Thyroid gland (tissue), 4 donors: Measurements from ENCODE around the gene KCNH1. TPM values are rescaled to one million over a fixed set of nuclear protein-coding genes. Genes with fewer than 3 reads are reported as not detected.

Experiments
- DNase-seq, 2 donors: peaks; one replicate each; pipeline ENCODE4 v3.0.0-alpha.2; 2019
- H3K27ac ChIP-seq, 3 donors: fragments of 200-600 bp; sonication (generic); 1 replicate in 2 of 3; 2 replicates in 1 of 3; pipeline ENCODE4 v1.5.1; 2016 to 2019; ENCODE audit warnings: mild to moderate bottlenecking in 1 of 3, moderate library complexity in 1 of 3
- H3K27me3 ChIP-seq: fragments of 200-600 bp; sonication (generic); one replicate; pipeline ENCODE4 v1.5.1; 2019
- H3K36me3 ChIP-seq, 2 donors: fragments of 200-600 bp; sonication (generic); one replicate each; pipeline ENCODE4 v1.5.1; 2016 to 2019
- H3K4me1 ChIP-seq, 2 donors: fragments of 200-600 bp; sonication (generic); one replicate each; pipeline ENCODE4 v1.5.1; 2017 to 2019
- H3K4me3 ChIP-seq, 3 donors: fragments of 200-600 bp; sonication (generic); replicated peaks in 1 of 3; 1 replicate in 2 of 3; 2 replicates in 1 of 3; pipeline ENCODE4 v1.5.1; 2016; ENCODE audit warnings: mild to moderate bottlenecking in 1 of 3
- H3K9me3 ChIP-seq: fragments of 200-600 bp; sonication (generic); one replicate; pipeline ENCODE4 v1.5.1; 2017
- POLR2A ChIP-seq, 2 donors: fragments of 450-650 bp; IDR thresholded peaks; one replicate each; pipeline ENCODE4 v1.6.1; 2017; ENCODE audit warnings: antibody characterized with exemption in 2 of 2, mild to moderate bottlenecking in 2 of 2, moderate library complexity in 1 of 2
- WGBS, 2 donors: methylation state at CpG; one replicate each; pipeline ENCODE4 v1.1.5; 2017; 5-methylcytosine and 5-hydroxymethylcytosine counted together
- intact Hi-C: fragments of 100-400 bp; cut with DNase I; formaldehyde crosslinking; loops from one replicate; pipeline ENCODE4 v1.15.1; 2023
- total RNA-seq, 4 donors: library from RNA; depleted of rRNA; stranded (reverse); fragments of >200 nt; gene quantifications; one replicate each; pipeline ENCODE4 v1.2.3, GENCODE V29; 2016
- TF ChIP-seq, protein P1 (sequence below), 6 experiments: fragments of 200-600 bp in 3 of 6; fragments of 450-650 bp in 3 of 6; sonication (generic) in 3 of 6; IDR thresholded peaks; one replicate each; pipeline ENCODE4 v1.5.1; 2016 to 2019; ENCODE audit warnings: antibody characterized with exemption in 6 of 6, mild to moderate bottlenecking in 2 of 6, inconsistent platforms in 1 of 6, moderate library complexity in 1 of 6

The KCNH1 gene
- total RNA-seq, 4 donors from 2014 or later, result 1.3 TPM; not detected in 2

DNA sequence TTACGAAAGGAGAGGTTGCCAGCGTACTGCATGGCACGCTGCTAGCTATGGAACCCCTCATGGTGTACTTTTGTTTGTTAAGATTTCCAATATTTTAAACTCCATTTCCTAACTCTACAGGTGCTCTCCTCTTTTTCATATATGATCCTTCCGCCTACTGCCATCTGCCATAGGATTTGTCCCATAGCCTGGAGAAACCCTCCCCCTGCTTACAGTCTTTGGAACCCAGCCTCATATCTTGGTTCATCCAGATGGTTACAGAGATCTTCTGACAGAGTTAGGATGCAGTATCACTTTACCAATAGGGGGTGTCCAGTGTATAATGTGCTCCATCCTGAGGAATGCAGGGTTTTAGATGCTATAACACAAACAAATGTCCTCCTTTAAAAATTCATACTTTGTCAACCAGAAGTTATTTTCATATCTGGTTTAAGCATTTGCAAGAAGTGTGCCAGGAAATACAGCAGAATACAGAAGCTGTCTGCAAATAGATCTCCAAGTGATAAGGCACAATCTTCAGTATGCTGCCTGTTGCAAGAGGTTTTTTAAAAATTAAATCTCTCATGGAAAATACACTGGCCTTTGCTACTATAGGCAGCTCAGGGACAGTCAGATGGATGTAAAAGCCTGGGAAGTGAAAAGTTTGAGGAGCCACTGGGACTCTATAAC, 377.8 kb downstream of the KCNH1 start:
- Histone ChIP-seq H3K9me3 (no peaks in the 10 kb centered on the region), H3K4me3 (no peak overlapping the region), H3K36me3 (no peaks in the 10 kb centered on the region), H3K27me3 (no peaks in the 10 kb centered on the region), H3K27ac (no peak overlapping the region), H3K4me1 (no peaks in the 10 kb centered on the region)
- intact Hi-C loops, result no loop called here
- no peak for DNase-seq
- WGBS, 2 donors, result 96 to 97% methylated on average over 4 of the region's 4 CpGs
- no peak for TF ChIP-seq POLR2A (IDR thresholded peaks at IDR 0.05)
- TF ChIP-seq, protein P1, sequence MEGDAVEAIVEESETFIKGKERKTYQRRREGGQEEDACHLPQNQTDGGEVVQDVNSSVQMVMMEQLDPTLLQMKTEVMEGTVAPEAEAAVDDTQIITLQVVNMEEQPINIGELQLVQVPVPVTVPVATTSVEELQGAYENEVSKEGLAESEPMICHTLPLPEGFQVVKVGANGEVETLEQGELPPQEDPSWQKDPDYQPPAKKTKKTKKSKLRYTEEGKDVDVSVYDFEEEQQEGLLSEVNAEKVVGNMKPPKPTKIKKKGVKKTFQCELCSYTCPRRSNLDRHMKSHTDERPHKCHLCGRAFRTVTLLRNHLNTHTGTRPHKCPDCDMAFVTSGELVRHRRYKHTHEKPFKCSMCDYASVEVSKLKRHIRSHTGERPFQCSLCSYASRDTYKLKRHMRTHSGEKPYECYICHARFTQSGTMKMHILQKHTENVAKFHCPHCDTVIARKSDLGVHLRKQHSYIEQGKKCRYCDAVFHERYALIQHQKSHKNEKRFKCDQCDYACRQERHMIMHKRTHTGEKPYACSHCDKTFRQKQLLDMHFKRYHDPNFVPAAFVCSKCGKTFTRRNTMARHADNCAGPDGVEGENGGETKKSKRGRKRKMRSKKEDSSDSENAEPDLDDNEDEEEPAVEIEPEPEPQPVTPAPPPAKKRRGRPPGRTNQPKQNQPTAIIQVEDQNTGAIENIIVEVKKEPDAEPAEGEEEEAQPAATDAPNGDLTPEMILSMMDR (IDR thresholded peaks at IDR 0.05), result no peak

DNA sequence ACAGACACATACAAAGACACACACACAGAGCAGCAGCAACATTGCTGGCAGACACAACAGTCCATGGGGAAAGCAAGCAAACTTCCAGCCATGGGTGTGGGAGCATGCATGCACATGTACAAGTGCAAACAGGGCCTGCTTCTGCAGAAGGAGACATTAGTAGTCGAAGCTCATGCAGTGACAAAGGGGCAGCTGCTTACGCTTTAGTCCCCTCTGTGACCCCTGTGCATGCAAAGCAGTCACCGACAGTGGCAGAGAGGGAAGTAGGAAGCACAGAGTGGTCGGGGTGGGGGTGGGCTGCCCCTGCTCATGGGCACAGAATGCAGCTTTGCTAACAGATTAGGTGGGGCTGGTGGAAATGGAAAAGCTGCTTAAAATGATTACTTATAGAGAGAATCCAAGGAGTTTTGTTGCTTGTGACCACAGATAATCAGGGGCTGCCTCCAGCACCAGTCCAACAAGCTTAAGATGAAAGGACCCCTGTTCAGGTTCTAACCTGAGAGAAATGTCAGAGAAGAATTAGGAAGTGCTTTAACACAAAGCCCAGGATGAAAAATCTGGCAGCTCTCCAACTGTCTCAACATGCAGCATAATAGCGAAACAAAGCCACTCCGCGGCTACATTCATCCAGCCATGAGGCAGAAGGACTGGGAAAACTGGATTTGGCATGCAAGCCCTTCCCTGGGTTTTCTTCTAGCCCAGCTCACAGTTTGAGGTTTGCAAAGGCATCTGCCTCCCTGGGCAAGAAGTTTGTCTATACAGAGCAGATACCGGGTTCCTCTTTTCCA, 378.9 kb downstream of the KCNH1 start:
- no peaks in the 10 kb centered on the region for H3K27me3 ChIP-seq
- intact Hi-C loops, result no loop called here
- no peaks in the 10 kb centered on the region for H3K9me3 ChIP-seq
- TF ChIP-seq, protein P1 (IDR thresholded peaks at IDR 0.05), result no peak
- no peak for TF ChIP-seq POLR2A (IDR thresholded peaks at IDR 0.05)
- H3K4me1 ChIP-seq, result no peaks in the 10 kb centered on the region
- WGBS, 2 donors, result 44 to 46% methylated on average over 8 of the region's 8 CpGs
- no peak overlapping the region for H3K4me3 ChIP-seq
- no peaks in the 10 kb centered on the region for H3K36me3 ChIP-seq
- H3K27ac ChIP-seq, result no peak overlapping the region
- DNase-seq, result peak in 1 of 2 donors; percentile 6

DNA sequence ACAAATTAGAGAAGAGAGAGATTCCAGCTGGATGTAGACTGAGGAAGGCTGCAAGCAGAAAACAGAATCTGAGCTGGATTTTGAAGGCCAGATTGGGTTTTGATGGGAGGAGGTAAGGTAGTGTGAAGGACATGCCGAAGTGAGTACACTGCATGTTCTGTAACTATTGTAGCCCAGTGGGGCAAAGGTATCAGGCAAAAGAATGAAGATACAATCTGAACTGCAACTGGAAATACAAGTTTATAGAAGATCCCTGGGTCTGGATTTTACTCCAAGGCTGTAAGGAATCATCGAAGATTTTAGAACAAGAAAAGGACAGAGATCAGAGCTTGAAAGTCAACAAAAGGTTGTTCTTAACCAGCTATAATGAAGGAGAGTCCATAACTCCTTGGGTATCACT, 382.0 kb downstream of the KCNH1 start:
- Histone ChIP-seq H3K4me1 (no peaks in the 10 kb centered on the region), H3K9me3 (no peaks in the 10 kb centered on the region), H3K4me3 (no peak overlapping the region), H3K36me3 (no peaks in the 10 kb centered on the region), H3K27ac (no peak overlapping the region), H3K27me3 (no peaks in the 10 kb centered on the region)
- intact Hi-C loops, result no loop called here
- no peak for TF ChIP-seq POLR2A (IDR thresholded peaks at IDR 0.05)
- TF ChIP-seq, protein P1 (IDR thresholded peaks at IDR 0.05), result no peak
- WGBS, 2 donors, result 81 to 88% methylated on average over 2 of the region's 2 CpGs
- DNase-seq, result no peak

DNA sequence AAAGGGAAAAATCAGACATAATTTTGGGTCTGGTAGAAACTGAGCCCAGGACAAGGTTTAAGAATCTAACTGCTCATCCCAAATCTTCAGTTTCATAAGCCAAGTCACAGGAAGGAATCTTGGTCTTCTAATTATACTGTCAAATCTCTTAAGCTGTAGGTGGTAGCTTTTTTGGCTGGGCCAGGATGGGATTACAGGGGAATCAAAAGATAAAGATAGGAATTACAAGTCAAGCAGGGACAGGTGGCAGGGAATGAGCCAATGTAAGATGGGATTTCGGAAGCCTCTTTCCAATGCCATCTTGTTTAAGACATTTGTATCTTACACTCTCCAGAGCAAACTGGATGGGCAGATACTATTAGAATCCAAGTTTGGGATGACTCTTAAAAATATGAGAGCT, 383.5 kb downstream of the KCNH1 start:
- TF ChIP-seq POLR2A (IDR thresholded peaks at IDR 0.05), result no peak
- TF ChIP-seq, protein P1 (IDR thresholded peaks at IDR 0.05), result no peak
- Histone ChIP-seq H3K36me3 (no peaks in the 10 kb centered on the region), H3K27ac (no peak overlapping the region), H3K4me1 (no peaks in the 10 kb centered on the region), H3K9me3 (no peaks in the 10 kb centered on the region), H3K4me3 (no peak overlapping the region), H3K27me3 (no peaks in the 10 kb centered on the region)
- DNase-seq, result no peak
- 85 to 100% methylated on average over 1 of the region's 1 CpG for WGBS, 2 donors
- intact Hi-C loops, result no loop called here

DNA sequence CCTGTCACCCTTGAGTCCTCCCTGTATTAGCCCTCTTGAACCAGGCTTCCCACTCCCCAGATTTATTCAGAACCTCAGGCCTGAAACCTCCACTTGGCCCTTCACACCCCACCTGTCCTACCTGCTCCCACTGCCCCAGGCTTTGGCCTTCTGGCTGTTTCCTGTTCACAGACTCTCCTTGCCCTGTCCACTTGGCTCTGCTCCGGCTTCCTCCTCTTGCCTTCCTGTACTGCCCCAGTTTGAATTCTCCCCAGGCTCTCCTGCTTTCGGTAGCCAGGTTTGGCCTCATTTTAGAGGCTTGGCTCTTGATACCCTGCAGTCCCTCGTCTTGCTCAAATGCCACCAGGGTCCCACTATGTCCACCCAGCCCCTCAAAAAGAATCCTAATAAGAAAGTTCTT, 385.2 kb downstream of the KCNH1 start:
- TF ChIP-seq POLR2A (IDR thresholded peaks at IDR 0.05), result no peak
- no peaks in the 10 kb centered on the region for H3K36me3 ChIP-seq
- WGBS, 2 donors, result 90 to 91% methylated on average over 3 of the region's 3 CpGs
- intact Hi-C loops, result no loop called here
- no peaks in the 10 kb centered on the region for H3K4me1 ChIP-seq
- H3K27me3 ChIP-seq, result no peaks in the 10 kb centered on the region
- H3K9me3 ChIP-seq, result no peaks in the 10 kb centered on the region
- no peak overlapping the region for H3K27ac ChIP-seq
- no peak overlapping the region for H3K4me3 ChIP-seq
- DNase-seq, result no peak
